ENCODE measurements around the gene OR2A2. TPM values are rescaled to one million over a fixed set of nuclear protein-coding genes. Genes with fewer than 3 reads are reported as not detected.

OR2A2 gene
- total RNA-seq, 1 experiment from 2014 or later, result not detected

- BruUV-seq (replicated peaks), result no TSS peak
- TF ChIP-seq CTCF (IDR thresholded peaks at IDR 0.05) (no peak), TCF7L2 (IDR thresholded peaks at IDR 0.05; ENCODE audit: low read depth, low read length) (no peak), REST (IDR thresholded peaks at IDR 0.05; ENCODE audit: insufficient read depth in 1 of 2, low read depth in 2 of 2, low read length in 1 of 2) (no peak), POLR2AphosphoS5 (IDR thresholded peaks at IDR 0.05; ENCODE audit: low read depth, low read length) (no peak), SIN3A (IDR thresholded peaks at IDR 0.05; ENCODE audit: borderline replicate concordance, insufficient read depth, low read depth, low read length) (no peak)
- in situ Hi-C loops (cut with HindIII; ENCODE audit: low pct_unique_long_range_greater_than_20kb, low sequenced_read_pairs), result no loop called here
Measured at GRCh38 chr7:144144426-144144825, 35.0 kb downstream of the OR2A2 start.

GRCh38 chr7:144148224-144148827 is 38.9 kb downstream of the OR2A2 start:
- H3K36me3 ChIP-seq (ENCODE audit: control insufficient read depth, insufficient read depth, low read length), result no peaks in the 10 kb centered on the region
- TF ChIP-seq SIN3A (IDR thresholded peaks at IDR 0.05; ENCODE audit: borderline replicate concordance, insufficient read depth, low read depth, low read length) (no peak), TCF7L2 (IDR thresholded peaks at IDR 0.05; ENCODE audit: low read depth, low read length) (no peak), POLR2AphosphoS5 (IDR thresholded peaks at IDR 0.05; ENCODE audit: low read depth, low read length) (no peak), CTCF (IDR thresholded peaks at IDR 0.05) (no peak), REST (IDR thresholded peaks at IDR 0.05; ENCODE audit: insufficient read depth in 1 of 2, low read depth in 2 of 2, low read length in 1 of 2) (no peak)
- intact Hi-C loops (cut with micrococcal nuclease; ENCODE audit: unreplicated experiment), result no loop called here
- peaks cover 3% of the 10 kb centered on the region; the same call in 1 of the 2 replicates for H3K9me3 ChIP-seq (ENCODE audit: control insufficient read depth, insufficient read depth, low read depth, low read length)
- ChIA-PET POLR2A (interaction anchor here (0.6 kb wide), 1 partner anchor 108 kb away, joined by 3 read pairs; no protein-coding TSS in a partner anchor), CTCF (no interaction called here)
- no peak overlapping the region for H3K4me3 ChIP-seq (ENCODE audit: low read depth in 2 of 2, low read length in 2 of 2)
- in situ Hi-C loops (cut with HindIII; ENCODE audit: low pct_unique_long_range_greater_than_20kb, low sequenced_read_pairs), result no loop called here
- H3K27ac ChIP-seq (ENCODE audit: low read length), result no peak overlapping the region
- no TSS peak for BruUV-seq (replicated peaks)
- no peak for DNase-seq (ENCODE audit: low read depth, low spot score)
- no peaks in the 10 kb centered on the region for H3K4me1 ChIP-seq (ENCODE audit: control insufficient read depth, insufficient read depth, low read length)
- H3K27me3 ChIP-seq (ENCODE audit: control insufficient read depth, insufficient read depth, low read length), result no peaks in the 10 kb centered on the region
- ATAC-seq, result no peak

More at GRCh38 chr7:144144426-144144825, 35.0 kb downstream of the OR2A2 start:
- Histone ChIP-seq H3K27ac (ENCODE audit: low read length) (no peak overlapping the region), H3K4me1 (ENCODE audit: control insufficient read depth, insufficient read depth, low read length) (no peaks in the 10 kb centered on the region), H3K4me3 (ENCODE audit: low read depth in 2 of 2, low read length in 2 of 2) (no peak overlapping the region), H3K36me3 (ENCODE audit: control insufficient read depth, insufficient read depth, low read length) (no peaks in the 10 kb centered on the region), H3K9me3 (ENCODE audit: control insufficient read depth, insufficient read depth, low read depth, low read length) (peaks cover 3% of the 10 kb centered on the region; the same call in 1 of the 2 replicates), H3K27me3 (ENCODE audit: control insufficient read depth, insufficient read depth, low read length) (no peaks in the 10 kb centered on the region)
- CTCF ChIA-PET, result no interaction called here
- POLR2A ChIA-PET, result no interaction called here
- DNase-seq (ENCODE audit: low read depth, low spot score) (no peak), ATAC-seq (no peak)
- intact Hi-C loops (cut with micrococcal nuclease; ENCODE audit: unreplicated experiment), result loop anchor here (1.0 kb wide), 1 partner anchor 8 kb away; no protein-coding TSS in a partner anchor

Measured in Panc1 (cell line).